GM04504 (cell line): ENCODE data around the gene YPEL4.

Experiments
- DNase-seq: peaks from one replicate; pipeline ENCODE4 v3.0.0-alpha.2; 2012; ENCODE audit warnings: low read depth

YPEL4 gene

DNA sequence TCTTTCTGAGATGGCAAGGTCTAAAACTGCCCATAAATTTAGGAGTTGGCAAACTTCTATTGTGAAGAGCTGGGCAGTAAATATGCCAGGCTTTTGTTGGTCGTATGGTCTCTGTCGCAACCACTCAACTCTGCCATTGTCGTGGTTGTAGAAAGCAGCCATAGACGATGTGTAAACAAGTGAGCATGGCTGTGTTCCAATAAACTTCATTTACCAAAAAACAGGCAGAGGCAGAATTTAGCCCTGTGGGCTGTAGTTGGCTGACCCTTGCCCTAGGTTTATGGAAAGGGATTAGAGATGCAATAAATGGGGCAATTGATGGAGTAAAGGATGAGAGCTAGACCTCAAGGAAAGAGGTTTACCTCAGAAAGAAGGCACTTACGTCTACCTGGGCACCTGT, 17.6 kb downstream of the YPEL4 start:
- DNase-seq: no peak

DNA sequence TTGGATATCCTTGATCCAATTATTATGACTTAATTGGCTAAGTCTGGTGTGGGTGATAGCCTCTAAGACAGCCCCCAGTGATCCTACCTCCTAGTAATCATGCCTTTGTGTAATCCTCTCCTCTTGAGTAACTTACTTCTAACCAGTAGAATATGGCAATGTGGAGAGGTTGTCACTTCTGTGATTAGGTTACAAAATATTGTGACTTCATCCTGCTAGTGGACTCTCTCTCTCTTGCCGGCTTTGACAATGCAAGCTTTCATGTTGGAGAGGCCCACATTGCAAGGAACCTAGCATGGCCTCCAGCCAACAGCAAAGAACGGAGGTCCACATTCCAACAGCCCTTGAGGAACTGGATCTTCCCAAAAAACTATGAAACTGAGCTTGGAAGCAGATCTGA, 19.5 kb downstream of the YPEL4 start:
- no peak for DNase-seq

DNA sequence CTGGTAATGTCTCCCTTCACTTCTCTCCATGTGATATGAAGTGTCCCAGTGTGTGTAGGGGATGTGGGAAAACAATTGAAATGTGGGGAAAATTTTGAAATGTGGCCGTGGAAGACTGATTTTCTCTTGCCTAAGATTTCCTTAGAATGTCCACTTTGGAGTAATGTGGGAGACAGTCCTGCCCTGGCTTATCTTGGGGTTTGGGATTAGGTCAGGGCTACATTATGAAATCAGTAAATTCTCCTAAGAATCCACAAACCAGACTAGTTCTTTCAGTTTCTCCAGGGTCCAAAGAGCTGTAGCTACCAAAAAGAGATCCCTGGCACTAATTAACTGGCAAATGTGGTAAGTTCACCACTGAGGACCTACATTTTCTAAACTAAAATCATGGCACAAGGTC, 22.8 kb downstream of the YPEL4 start:
- DNase-seq: no peak

DNA sequence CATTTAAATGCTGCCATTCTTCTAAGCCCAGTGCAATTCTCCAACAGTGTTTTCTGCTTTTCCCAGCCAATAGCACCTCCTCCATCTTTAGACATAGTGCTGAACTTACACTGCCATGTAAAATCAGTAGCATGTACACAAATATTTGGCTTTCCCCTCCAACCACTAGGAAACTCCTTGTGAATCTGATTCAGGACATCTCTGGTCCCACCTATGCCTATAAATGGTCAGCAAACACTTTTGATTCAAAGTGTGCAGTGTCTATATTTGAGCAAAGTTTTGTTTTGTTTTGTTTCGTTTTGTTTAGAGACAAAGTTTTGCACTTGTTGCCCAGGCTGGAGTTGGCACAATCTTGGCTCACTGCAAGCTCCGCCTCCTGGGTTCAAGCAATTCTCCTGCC, 24.8 kb downstream of the YPEL4 start:
- no peak for DNase-seq

DNA sequence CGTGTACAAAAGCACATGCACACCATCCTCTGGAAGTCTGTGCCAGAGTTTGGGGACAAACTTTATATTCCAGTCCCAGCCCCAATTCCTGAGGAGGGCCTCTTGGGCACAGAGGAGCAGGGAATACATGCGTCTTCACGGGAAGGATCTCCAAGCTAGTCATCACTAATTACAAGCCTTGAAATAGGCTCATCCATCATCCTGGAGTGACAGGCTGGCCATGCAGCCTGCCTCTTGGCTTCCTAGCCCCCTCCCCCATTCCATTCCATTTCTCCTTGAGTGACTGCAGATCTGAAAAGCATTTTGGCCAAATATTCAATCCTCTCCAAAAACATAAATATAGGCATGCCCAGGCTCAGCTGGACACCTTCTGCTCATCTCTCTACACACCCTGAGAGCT, 27.4 kb downstream of the YPEL4 start:
- DNase-seq: no peak

DNA sequence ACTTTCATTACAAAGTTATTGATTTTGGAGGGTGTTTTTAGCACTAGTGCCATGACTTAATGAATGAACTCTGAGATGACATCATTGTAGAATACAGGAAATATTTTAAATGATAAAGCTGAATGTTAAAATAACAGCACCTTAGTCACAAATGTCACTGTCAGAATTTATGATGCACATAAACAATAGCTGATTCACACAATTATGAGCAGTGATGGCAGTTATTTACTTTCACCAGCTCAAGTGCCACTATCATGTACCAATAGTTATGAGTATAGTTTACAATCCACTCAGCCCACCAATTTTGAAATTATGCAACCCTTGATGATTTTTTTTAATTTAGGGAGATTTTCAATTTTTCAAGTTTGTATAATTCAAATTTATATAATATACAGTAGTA, 29.2 kb downstream of the YPEL4 start:
- DNase-seq: no peak

DNA sequence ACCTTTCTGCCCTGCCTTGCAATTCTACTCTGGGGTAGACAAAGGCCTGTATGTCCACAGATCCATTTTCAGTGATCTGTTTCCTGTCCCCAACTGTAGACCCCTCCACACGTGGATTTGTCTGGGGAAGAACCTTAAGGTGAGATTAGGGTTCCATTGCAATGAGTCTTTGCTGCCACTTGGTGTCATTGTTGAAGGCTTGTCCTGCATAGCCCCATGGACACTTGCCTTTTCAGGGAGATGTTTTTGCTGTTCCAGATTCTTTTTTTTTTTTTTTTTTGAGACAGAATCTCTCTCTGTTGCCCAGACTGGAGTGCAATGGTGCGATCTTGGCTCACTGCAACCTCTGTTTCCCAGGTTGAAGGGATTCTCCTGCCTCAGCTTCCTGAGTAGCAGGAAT, 30.4 kb downstream of the YPEL4 start:
- no peak for DNase-seq

DNA sequence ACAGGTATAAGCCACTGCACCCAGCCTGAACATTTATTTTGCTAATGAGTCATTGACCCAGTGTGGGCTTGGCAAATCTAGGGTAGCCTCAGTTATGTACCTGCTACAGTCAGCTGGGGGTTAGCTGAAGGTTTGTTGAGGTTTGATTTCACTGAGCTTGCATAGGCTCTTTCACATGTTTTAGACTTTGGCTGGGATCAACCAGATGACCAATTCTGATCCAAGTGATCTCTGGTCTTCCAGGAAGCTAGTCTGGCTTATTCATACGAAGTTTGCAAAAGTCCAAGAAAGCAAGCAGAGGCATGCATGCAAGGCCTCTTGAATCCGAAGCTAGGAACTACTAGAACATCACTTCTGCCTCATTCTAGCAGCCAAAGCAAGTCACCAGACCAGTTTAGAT, 31.3 kb downstream of the YPEL4 start:
- no peak for DNase-seq

DNA sequence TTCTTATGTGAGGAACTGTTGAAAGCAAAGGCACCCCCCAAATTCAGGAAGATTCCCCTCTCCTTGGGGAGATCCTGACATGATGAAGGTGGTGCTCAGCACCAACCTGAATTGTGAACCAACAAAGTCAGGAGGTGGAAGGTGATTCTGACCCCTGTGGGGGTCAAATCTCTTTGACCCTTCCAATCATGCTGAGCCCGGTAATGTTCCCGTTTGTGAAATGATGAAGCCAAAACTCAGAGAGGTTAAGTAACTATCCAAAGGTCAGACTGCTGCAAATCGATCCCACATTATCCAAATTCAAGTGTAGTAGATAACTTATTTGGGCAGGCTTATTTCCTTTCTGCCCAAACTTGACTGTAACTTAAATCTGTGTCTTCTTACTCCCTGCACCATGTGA, 33.1 kb downstream of the YPEL4 start:
- DNase-seq: no peak

DNA sequence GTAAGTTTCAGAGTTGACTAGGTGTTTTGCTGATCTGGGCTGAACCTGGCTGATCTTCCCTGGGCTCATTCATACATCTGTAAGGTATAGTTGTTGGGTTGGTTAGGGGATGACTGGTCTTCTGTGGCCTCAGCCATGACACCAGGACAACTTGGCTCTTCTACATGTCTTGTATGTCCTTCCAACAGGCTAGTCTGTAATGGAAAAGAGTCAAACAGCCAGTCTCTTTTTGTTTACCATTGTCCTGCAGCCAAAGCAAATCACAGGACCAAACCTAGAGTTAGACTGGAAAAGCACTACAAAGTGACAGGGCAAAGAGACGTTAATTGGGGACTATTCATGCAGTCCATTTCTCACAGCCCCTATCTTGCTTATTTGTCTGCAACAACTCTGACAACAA, 34.4 kb downstream of the YPEL4 start:
- no peak for DNase-seq

DNA sequence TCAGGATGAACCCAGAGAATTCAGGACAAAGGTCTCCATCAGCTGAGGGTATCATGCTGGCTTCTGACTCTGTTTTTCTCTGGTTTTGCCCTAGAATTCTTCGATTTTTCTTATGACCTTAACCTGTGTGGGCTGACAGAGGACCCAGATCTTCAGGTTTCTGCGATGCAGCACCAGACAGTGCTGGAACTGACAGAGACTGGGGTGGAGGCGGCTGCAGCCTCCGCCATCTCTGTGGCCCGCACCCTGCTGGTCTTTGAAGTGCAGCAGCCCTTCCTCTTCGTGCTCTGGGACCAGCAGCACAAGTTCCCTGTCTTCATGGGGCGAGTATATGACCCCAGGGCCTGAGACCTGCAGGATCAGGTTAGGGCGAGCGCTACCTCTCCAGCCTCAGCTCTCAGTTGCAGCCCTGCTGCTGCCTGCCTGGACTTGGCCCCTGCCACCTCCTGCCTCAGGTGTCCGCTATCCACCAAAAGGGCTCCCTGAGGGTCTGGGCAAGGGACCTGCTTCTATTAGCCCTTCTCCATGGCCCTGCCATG, 35.4 kb downstream of the YPEL4 start:
- no peak for DNase-seq

DNA sequence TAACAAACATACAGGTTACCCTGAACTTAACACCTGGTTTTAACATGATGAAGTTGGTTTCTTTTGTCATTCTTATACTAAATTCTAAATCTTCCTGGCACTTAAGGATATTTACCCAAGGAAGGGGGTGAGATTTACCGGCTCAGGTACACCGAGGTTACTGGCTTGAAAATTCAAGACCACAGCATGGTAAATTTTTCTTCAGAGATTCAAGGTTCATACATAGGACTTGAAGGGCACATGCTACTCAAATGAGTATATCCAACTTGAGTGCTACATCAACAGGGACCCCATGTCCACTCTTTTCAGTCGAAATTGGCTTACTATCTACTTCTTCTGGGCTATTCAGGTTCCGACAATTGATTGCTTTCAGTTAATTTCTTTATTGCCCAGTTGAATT, 39.5 kb downstream of the YPEL4 start:
- no peak for DNase-seq

DNA sequence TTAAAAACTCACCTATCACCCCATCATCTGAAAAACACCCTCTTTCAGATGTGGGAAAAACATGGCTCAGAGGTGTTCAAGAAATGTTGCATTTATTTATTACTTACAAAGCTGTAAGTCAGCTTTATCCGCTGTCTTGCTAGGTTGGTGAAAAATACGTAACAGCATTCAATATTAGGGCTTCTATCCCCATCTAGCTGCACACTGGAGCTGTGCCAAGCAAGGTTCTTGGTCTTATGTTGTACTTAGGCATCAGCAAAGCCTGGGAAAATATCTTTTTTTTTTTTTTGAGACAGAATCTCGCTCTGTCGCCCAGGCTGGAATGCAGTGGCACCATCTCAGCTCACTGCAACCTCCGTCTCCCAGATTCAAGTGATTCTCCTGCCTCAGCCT, 44.7 kb downstream of the YPEL4 start:
- no peak for DNase-seq

DNA sequence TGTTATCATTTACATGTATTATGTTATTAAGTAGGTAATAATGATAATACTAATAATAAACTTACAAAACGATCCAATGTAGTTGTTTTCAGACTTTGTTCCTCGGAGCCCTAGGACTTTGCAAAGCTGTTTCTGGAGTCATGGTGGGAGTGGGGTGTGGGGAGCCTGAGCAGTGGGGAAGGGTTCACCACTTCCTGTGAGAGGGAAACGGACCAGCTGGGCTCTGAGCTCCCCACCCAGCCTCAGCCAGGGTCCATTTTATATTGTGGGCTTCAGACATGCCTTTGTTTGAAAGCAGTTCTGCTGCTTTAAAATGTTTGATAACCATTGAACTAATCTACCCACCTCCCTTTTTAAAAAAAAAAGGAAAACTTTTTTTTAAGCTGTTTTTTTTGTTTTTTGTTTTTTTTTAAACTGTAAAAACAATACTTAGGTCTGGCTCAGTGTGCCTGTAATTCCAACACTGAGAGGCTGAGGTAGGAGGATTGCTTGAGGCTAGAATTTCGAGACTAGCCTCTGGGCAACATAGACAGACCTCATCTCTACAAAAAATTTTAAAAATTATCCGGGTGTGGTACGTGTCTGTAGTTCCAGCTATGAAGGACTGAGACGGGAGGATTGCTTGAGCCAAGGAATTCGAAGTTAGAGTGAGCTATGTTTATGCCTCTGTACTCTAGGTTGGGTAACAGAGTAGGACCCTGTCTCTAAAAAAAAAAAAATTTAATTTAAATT, 45.2 kb downstream of the YPEL4 start:
- no peak for DNase-seq

DNA sequence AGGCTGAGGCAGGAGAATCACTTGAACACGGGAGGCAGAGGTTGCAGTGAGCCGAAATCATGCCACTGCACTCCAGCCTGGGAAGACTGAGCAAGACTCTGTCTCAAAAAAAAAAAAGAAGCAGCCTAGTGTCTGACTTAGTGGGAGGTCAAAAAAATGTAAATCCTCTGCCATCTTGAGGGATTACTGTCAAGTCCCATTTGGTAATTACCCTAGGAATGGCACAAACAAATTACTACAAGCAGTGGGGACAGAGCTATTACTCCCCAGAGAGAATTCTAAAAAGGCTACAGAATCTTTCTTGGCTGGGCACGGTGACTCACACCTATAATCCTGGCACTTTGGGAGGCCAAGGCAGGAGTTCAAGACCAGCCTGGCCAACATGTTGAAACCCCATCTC, 48.4 kb downstream of the YPEL4 start:
- no peak for DNase-seq

DNA sequence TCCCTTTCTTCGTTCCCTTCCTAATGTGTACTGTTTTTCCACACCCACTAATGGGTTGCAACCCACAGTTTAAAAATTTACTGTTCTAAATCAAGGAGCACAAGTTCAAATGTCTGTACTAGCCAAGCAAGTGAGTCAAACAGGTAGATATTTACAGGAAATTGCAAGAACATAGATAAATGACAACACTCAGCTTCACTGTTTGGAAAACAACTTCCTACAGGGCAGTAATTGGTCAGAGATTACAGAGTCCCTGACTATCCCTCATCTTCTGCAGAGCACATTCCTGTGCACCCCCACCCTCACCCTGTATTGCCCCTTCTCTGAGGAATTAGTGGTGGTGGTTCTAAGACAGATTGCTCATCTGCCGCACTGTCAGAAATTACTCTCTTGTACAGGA, 50.3 kb downstream of the YPEL4 start:
- DNase-seq: no peak

DNA sequence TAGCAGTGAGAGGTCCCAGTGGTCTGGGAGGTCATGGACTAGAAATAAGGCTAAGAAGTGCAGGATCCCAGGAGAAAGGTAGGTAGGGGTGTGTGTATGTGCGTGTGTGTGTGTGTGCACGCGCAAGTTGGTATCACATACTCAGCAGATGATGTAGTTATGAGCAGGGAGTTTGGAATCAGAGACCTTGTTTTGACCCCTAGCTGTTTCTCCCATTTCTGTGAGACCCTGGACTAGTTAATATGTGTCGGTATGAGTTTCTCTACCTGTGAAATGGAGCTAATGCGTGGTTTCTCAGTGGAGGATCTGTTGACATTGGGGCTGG, 50.9 kb downstream of the YPEL4 start:
- DNase-seq: no peak

DNA sequence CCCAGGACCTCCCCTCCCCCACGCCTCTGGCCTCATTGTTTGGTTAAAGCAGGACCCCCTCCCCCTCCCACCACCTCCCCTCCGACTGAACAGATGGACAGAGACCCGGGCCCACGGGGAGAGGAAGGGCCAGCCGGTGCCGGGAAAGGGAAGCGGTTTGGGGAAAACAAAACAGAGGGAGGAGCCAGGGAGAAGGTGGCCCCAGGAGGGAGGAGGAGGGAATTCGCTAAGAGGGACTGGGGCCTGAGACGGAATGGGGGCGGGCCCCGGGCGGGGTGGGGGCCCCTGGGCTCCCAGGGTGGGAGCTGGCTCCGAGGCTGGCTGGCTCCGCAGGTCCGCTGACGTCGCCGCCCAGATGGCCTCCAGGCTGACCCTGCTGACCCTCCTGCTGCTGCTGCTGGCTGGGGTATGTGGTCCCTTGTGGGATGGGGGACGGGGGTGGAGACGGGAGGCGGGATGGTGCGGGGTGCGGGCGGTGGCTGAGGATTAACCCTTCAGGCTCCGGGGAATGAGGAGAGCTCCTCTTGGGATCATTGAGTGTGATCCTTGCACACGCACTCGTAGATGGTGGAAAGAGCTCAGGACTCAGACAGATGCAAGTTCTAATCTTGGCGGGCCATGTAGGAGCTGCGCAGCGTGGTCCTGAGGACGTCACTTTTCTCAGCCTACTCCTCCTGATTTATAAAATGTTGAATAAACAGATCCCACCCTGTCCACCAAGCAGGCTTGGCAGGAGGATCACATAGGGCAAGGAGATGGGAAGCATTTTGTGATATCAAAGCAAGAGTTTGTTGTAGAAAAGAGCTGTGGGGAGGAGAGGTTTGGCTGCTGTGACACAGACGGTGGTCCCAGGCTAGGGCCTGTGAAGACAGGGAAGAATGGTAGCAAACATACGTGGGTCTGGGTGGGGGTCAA, 51.5 kb downstream of the YPEL4 start:
- no peak for DNase-seq

DNA sequence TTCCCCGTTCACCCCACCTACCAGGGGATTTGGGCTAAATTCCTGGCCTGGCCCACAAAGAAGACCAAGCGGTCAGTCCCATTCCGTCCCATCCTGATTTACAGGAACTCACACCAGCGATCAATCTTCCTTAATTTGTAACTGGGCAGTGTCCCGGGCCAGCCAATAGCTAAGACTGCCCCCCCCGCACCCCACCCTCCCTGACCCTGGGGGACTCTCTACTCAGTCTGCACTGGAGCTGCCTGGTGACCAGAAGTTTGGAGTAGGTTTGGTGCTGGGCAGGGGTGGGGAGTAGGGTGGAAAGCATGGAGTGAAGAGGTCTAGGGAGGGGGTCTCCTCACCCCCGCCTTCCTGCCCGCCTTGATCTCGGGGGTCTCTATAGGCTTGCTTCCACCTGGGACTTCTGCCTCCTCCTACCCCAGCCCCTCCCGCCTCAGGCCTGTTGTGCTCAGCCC, 52.2 kb downstream of the YPEL4 start, which contains the start of gene SERPING1:
Gene SERPING1, plus strand, starts transcription at position 225 of the 455 bp plus-strand sequence. CDS start 586 bp downstream, outside the sequence.
- DNase-seq: no peak

DNA sequence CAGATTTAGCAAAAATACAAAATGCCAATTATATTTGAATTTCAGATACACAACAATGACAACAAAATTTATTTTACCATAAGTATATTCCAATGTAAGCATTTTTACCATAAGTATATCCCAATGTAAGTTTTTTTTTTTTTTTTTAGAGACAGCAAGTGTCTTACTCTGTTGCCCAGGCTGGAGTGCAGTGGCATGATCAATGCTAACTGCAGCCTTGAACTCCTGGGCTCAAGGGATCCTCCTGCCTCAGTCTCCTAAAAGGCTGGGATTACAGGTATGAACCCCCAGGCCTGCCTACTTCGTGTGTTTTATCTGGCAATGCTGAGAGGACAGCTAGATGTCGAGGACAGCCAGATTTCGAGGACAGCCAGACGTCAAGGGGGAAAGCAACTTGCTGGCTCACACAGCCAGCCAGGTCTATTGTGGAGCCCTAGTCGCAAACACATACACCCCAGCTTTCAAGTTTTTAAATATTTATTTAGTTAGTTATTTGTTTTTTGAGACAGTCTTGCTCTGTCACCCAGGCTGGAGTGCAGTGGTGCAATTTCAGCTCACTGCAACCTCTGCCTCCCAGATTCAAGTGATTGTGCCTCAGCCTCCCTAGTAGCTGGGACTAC, 53.3 kb downstream of the YPEL4 start:
- DNase-seq: no peak
